Measurements from ENCODE around the gene CACTIN. TPM values are rescaled to one million over a fixed set of nuclear protein-coding genes. Genes with fewer than 3 reads are reported as not detected.
A peak's percentile ranks its signal among the peaks of the same experiment; 100 is the strongest.

The CACTIN gene
- total and polyA plus RNA-seq, 2 experiments from 2014 or later, result 19.4 to 49.0 TPM

- peak; percentile 24 for TF ChIP-seq CTCF (IDR thresholded peaks at IDR 0.05; ENCODE audit: low read depth, low read length)
- no peak for DNase-seq (ENCODE audit: low read depth in 1 of 2, low spot score in 1 of 2)
- Histone ChIP-seq H3K27ac (no peak overlapping the region), H3K9me3 (ENCODE audit: low read depth) (no peaks in the 10 kb centered on the region), H3K27me3 (no peaks in the 10 kb centered on the region), H3K36me3 (no peaks in the 10 kb centered on the region), H3K4me1 (ENCODE audit: low read depth) (no peaks in the 10 kb centered on the region), H3K4me3 (no peak overlapping the region)
Observed at GRCh38 chr19:3599776-3600187, 26.8 kb downstream of the CACTIN start.

- Histone ChIP-seq H3K27me3 (peaks cover 9% of the 10 kb centered on the region), H3K27ac (no peak overlapping the region), H3K4me3 (no peak overlapping the region), H3K4me1 (ENCODE audit: low read depth) (no peaks in the 10 kb centered on the region), H3K9me3 (ENCODE audit: low read depth) (no peaks in the 10 kb centered on the region), H3K36me3 (no peaks in the 10 kb centered on the region)
- no peak for DNase-seq (ENCODE audit: low read depth in 1 of 2, low spot score in 1 of 2)
- TF ChIP-seq CTCF (IDR thresholded peaks at IDR 0.05; ENCODE audit: low read depth, low read length), result no peak
Observed at GRCh38 chr19:3595521-3596061, 31.0 kb downstream of the CACTIN start.

- Histone ChIP-seq H3K4me1 (ENCODE audit: low read depth) (no peaks in the 10 kb centered on the region), H3K27me3 (peaks cover 9% of the 10 kb centered on the region), H3K9me3 (ENCODE audit: low read depth) (no peaks in the 10 kb centered on the region), H3K4me3 (no peak overlapping the region), H3K27ac (no peak overlapping the region), H3K36me3 (no peaks in the 10 kb centered on the region)
- no peak for DNase-seq (ENCODE audit: low read depth in 1 of 2, low spot score in 1 of 2)
- no peak for TF ChIP-seq CTCF (IDR thresholded peaks at IDR 0.05; ENCODE audit: low read depth, low read length)
Observed at GRCh38 chr19:3593156-3593555, 33.4 kb downstream of the CACTIN start.

DNA sequence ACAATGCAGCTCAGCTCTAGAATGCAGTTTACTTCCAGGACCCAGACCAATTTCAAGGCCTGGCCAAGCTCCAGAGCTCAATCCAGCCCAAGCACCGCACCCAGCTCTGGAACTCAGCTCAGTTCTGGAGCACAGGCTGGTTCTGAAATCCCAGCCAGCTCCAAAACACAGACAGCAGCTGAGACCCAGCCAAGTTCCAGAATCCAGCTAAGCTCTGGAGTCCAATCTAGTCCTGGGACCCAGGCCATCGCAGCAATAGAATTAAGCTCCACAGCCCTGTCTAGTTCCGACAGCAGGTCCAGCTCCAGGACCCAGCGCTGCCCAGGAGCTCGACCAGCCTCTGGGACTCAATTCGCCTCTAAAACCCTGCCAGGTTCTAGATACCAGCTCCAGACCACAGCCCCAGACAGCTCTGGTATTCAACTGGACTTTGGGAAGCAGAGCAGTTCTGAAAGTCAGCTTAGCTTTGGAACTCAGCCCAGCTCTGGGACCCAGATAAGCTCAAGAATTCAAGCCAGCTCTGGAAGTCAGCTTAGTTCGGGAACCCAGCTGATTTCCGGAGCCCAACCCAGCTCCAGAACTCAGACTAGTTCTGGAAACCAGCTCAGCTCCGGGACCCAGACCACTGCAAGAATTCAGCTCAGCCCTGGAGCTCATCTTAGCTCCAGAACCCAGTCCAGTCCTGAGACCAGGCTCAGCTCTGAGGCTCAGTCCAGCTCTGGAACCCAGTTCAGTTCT lies 34.5 kb downstream of the CACTIN start:
- DNase-seq (ENCODE audit: low read depth in 1 of 2, low spot score in 1 of 2), result peak in 1 of 2 donors; percentile 40
- Histone ChIP-seq H3K27me3 (peaks cover 10% of the 10 kb centered on the region), H3K9me3 (ENCODE audit: low read depth) (no peaks in the 10 kb centered on the region), H3K4me1 (ENCODE audit: low read depth) (no peaks in the 10 kb centered on the region), H3K36me3 (no peaks in the 10 kb centered on the region), H3K27ac (no peak overlapping the region), H3K4me3 (no peak overlapping the region)
- TF ChIP-seq CTCF (IDR thresholded peaks at IDR 0.05; ENCODE audit: low read depth, low read length), result no peak

GRCh38 chr19:3590991-3591659 lies 35.5 kb downstream of the CACTIN start:
- Histone ChIP-seq H3K36me3 (no peaks in the 10 kb centered on the region), H3K27me3 (peaks cover 19% of the 10 kb centered on the region), H3K4me3 (no peak overlapping the region), H3K4me1 (ENCODE audit: low read depth) (no peaks in the 10 kb centered on the region), H3K9me3 (ENCODE audit: low read depth) (no peaks in the 10 kb centered on the region), H3K27ac (no peak overlapping the region)
- no peak for TF ChIP-seq CTCF (IDR thresholded peaks at IDR 0.05; ENCODE audit: low read depth, low read length)
- no peak for DNase-seq (ENCODE audit: low read depth in 1 of 2, low spot score in 1 of 2)

All from cardiac muscle cell (in vitro differentiated cells and primary cell).